Measurements from ENCODE around the gene KPTN. TPM values are rescaled to one million over a fixed set of nuclear protein-coding genes. Genes with fewer than 3 reads are reported as not detected.
A peak's percentile ranks its signal among the peaks of the same experiment; 100 is the strongest.

Gene KPTN
- total and polyA plus RNA-seq, 2 of the 8 experiments (the other 6 are each of a cell fraction or from before 2014, with no cell fraction given): 23.6 to 31.3 TPM

DNA sequence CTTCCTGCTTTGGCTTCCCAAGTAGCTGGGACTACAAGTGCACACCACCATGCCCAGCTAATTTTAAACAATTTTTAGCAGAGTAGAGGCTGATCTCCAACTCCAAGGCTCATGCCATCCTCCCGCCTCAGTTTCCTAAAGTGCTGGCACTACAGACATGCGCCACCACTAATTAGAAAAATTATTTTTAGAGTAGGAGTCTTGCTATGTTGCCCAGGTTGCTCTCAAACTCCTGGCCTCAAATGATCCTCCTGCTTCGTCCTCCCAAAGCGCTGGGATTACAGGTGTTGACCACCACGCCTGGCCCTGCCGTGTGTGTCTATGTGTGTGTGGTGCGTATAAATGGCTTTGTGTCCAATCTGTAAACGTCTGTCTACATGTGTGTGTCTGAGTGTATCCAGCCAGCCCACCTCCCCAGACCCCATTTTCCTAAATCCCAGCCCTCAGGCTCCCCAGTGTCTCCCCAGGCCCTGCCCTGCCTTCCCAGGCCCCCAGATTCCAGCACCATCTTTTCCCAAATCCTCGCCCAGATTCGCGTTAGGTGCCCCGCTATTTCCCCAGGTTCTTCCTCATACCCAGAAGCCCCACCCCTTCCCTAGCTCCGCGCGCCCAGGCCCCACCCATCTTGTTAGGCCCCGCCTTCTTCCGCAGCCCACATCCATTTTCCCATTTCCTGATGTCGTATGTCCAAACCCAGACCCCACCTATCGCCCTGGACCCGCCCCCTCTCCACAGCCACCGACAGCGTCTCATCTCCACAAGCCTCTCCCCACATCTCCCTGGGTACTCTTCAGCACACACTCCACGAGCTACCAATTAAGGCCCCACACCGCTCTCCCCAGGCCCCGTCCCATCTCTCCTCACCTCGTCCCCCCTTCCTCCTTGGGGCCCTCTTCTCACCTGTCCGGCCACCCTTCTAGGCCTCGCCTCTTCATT is 37.2 kb downstream of the KPTN start (continued):
- TF ChIP-seq, protein P1, sequence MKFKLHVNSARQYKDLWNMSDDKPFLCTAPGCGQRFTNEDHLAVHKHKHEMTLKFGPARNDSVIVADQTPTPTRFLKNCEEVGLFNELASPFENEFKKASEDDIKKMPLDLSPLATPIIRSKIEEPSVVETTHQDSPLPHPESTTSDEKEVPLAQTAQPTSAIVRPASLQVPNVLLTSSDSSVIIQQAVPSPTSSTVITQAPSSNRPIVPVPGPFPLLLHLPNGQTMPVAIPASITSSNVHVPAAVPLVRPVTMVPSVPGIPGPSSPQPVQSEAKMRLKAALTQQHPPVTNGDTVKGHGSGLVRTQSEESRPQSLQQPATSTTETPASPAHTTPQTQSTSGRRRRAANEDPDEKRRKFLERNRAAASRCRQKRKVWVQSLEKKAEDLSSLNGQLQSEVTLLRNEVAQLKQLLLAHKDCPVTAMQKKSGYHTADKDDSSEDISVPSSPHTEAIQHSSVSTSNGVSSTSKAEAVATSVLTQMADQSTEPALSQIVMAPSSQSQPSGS (IDR thresholded peaks at IDR 0.05; ENCODE audit: low read length): no peak
- TF ChIP-seq SP1 (IDR thresholded peaks at IDR 0.05; ENCODE audit: low read depth, low read length) (peak; percentile 90), EGR1 (IDR thresholded peaks at IDR 0.05; ENCODE audit: borderline replicate concordance, low read depth, low read length) (no peak), GTF2F1 (IDR thresholded peaks at IDR 0.05; ENCODE audit: borderline replicate concordance, low read depth, low read length) (no peak), KDM5A (IDR thresholded peaks at IDR 0.05; ENCODE audit: low read length) (no peak), TCF12 (IDR thresholded peaks at IDR 0.05; ENCODE audit: low read depth, low read length) (no peak), JUN (IDR thresholded peaks at IDR 0.05; ENCODE audit: low read depth, low read length) (no peak), RFX5 (IDR thresholded peaks at IDR 0.05; ENCODE audit: borderline replicate concordance, low read depth, low read length) (no peak), EZH2 (IDR thresholded peaks at IDR 0.05; ENCODE audit: low read depth, low read length, severe bottlenecking) (no peak), GABPA (IDR thresholded peaks at IDR 0.05; ENCODE audit: borderline replicate concordance, insufficient read depth, low read length) (no peak), TEAD4 (IDR thresholded peaks at IDR 0.05; ENCODE audit: low read depth, low read length) (peak; percentile 38; the same call in 1 of the 2 replicates)

All from H1 (cell line).